HCT116 (cell line): ENCODE data around the gene LYL1. TPM values are rescaled to one million over a fixed set of nuclear protein-coding genes. Genes with fewer than 3 reads are reported as not detected.

Experiments
- ATAC-seq: fragments of 200-7000 bp; cut with Tn5 transposase; 2 replicates; pipeline ENCODE4 v1.9.1; 2020; ENCODE audit warnings: mild to moderate bottlenecking, moderate library complexity
- BruUV-seq: library from RNA; stranded (reverse); fragments of 400-500 nt; replicated peaks from 2 replicates; lab custom pipeline; 2021; lab: Mats Ljungman, UMichigan
- CTCF ChIA-PET: fragments of 300-600 bp; sonication (Branson Sonifier 250); formaldehyde crosslinking; loops from one replicate; lab custom pipeline; 2021; ENCODE audit warnings: antibody characterized with exemption; lab: Charles Lee
- POLR2A ChIA-PET: fragments of 300-600, 350-600 bp; sonication (Branson Sonifier 250); formaldehyde crosslinking; loops from one replicate; lab custom pipeline; 2021; ENCODE audit warnings: antibody characterized with exemption; lab: Charles Lee
- RAD21 ChIA-PET, 2 experiments: fragments of 300-600 bp; sonication (Branson Sonifier 250); formaldehyde crosslinking; loops; one replicate each; lab custom pipeline; 2023; ENCODE audit warnings: low total read pairs in 2 of 2; ENCODE audit not compliant: uncharacterized antibody in 2 of 2, unreplicated experiment in 2 of 2, low non-redundant PET in 1 of 2; lab: Charles Lee
- DNase-seq: peaks from one replicate; pipeline ENCODE4 v3.0.0-alpha.2; 2010; ENCODE audit warnings: low read depth, low spot score
- H2AFZ ChIP-seq: fragments of 200-600 bp; shearing (Covaris generic), sonication (generic); 2 replicates; pipeline ENCODE4 v1.6.1; 2017; ENCODE audit warnings: low read depth, mixed run types, mixed read lengths, antibody characterized with exemption, low read length; ENCODE audit not compliant: poor library complexity, severe bottlenecking
- H3K27ac ChIP-seq: 2 replicates; pipeline ENCODE4 v1.5.1; 2012; ENCODE audit warnings: low read depth, low read length
- H3K27me3 ChIP-seq: fragments of 200-600 bp; sonication (generic); 2 replicates; pipeline ENCODE4 v1.6.1; 2016; ENCODE audit warnings: mixed run types, low read length, mixed read lengths; ENCODE audit not compliant: insufficient read depth
- H3K36me3 ChIP-seq, 2 experiments: fragments of 200-500 bp in 1 of 2; fragments of 200-600 bp in 1 of 2; sonication (Bioruptor generic) in 1 of 2; sonication (generic) in 1 of 2; 2 replicates each; pipeline versions ENCODE4 v1.5.1 to v1.6.1; 2014 to 2016; ENCODE audit warnings: low read length in 2 of 2, inconsistent platforms in 1 of 2, mixed read lengths in 1 of 2, mixed run types in 1 of 2; ENCODE audit not compliant: insufficient read depth in 2 of 2, control insufficient read depth in 1 of 2
- H3K4me1 ChIP-seq, 2 experiments: fragments of 200-600 bp in 1 of 2; sonication (generic) in 1 of 2; 2 replicates each; pipeline versions ENCODE4 v1.5.1 to v1.6.1; 2012 to 2017; ENCODE audit warnings: low read length in 2 of 2, inconsistent platforms in 1 of 2, mild to moderate bottlenecking in 1 of 2, mixed read lengths in 1 of 2, mixed run types in 1 of 2, moderate library complexity in 1 of 2; ENCODE audit not compliant: insufficient read depth in 2 of 2, control insufficient read depth in 1 of 2
- H3K4me2 ChIP-seq: fragments of 200-600 bp; sonication (generic); 2 replicates; pipeline ENCODE4 v1.6.1; 2017; ENCODE audit warnings: mixed run types, low read length, mixed read lengths
- H3K4me3 ChIP-seq, 2 experiments: fragments of 200-600 bp in 1 of 2; sonication (generic) in 1 of 2; replicated peaks in 1 of 2; 2 replicates each; pipeline ENCODE4 v1.5.1; 2011 to 2016; ENCODE audit warnings: low read length in 2 of 2, control low read depth in 1 of 2, low read depth in 1 of 2, mild to moderate bottlenecking in 1 of 2, mixed read lengths in 1 of 2, mixed run types in 1 of 2
- H3K79me2 ChIP-seq: fragments of 200-600 bp; sonication (generic); 2 replicates; pipeline ENCODE4 v1.6.1; 2017; ENCODE audit warnings: mild to moderate bottlenecking, mixed run types, low read length, moderate library complexity, mixed read lengths; ENCODE audit not compliant: insufficient read depth
- H3K9ac ChIP-seq: fragments of 200-600 bp; sonication (generic); 2 replicates; pipeline ENCODE4 v1.6.1; 2016; ENCODE audit warnings: low read length, mixed read lengths
- H3K9me2 ChIP-seq: fragments of 200-600 bp; sonication (generic), shearing (Covaris generic); 2 replicates; pipeline ENCODE4 v1.6.1; 2017; ENCODE audit warnings: mixed run types, mild to moderate bottlenecking, moderate library complexity; ENCODE audit not compliant: insufficient read depth
- H3K9me3 ChIP-seq, 2 experiments: fragments of 200-500 bp in 1 of 2; fragments of 200-600 bp in 1 of 2; sonication (Bioruptor generic) in 1 of 2; sonication (generic) in 1 of 2; 2 replicates each; pipeline ENCODE4 v1.6.1; 2014 to 2017; ENCODE audit warnings: low read length in 2 of 2, mixed read lengths in 2 of 2, inconsistent platforms in 1 of 2, low read depth in 1 of 2, mild to moderate bottlenecking in 1 of 2, mixed run types in 1 of 2, moderate library complexity in 1 of 2; ENCODE audit not compliant: control insufficient read depth in 1 of 2, insufficient read depth in 1 of 2
- H4K20me1 ChIP-seq: fragments of 200-600 bp; sonication (generic), shearing (Covaris generic); 2 replicates; pipeline ENCODE4 v1.6.1; 2017; ENCODE audit warnings: mixed run types, mild to moderate bottlenecking, moderate library complexity; ENCODE audit not compliant: insufficient read depth
- CBX3 ChIP-seq: IDR thresholded peaks from 2 replicates; pipeline ENCODE4 v1.6.1; 2012; ENCODE audit warnings: low read depth
- CEBPB ChIP-seq: IDR thresholded peaks from 2 replicates; pipeline ENCODE4 v1.6.1; 2012; ENCODE audit warnings: low read depth
- EGR1 ChIP-seq: IDR thresholded peaks from 2 replicates; pipeline ENCODE4 v1.6.1; 2012; ENCODE audit warnings: low read depth
- ELF1 ChIP-seq: IDR thresholded peaks from 2 replicates; pipeline ENCODE4 v1.6.1; 2012; ENCODE audit warnings: low read depth, borderline replicate concordance
- JUND ChIP-seq: IDR thresholded peaks from 2 replicates; pipeline ENCODE4 v1.6.1; 2012
- MAX ChIP-seq: IDR thresholded peaks from 2 replicates; pipeline ENCODE4 v1.6.1; 2012
- POLR2A ChIP-seq: IDR thresholded peaks from 2 replicates; pipeline ENCODE4 v1.7.0; 2011; ENCODE audit warnings: borderline replicate concordance; ENCODE audit not compliant: insufficient read depth, insufficient read length; ENCODE audit errors: extremely low read depth
- POLR2AphosphoS5 ChIP-seq: IDR thresholded peaks from 2 replicates; pipeline ENCODE4 v1.6.1; 2011; ENCODE audit warnings: mild to moderate bottlenecking, low read depth, low read length, moderate library complexity
- RAD21 ChIP-seq: IDR thresholded peaks from 2 replicates; pipeline ENCODE4 v1.6.1; 2012; ENCODE audit warnings: low read depth, mild to moderate bottlenecking
- SP1 ChIP-seq: IDR thresholded peaks from 2 replicates; pipeline ENCODE4 v1.6.1; 2012; ENCODE audit warnings: low read depth
- TCF7L2 ChIP-seq: IDR thresholded peaks from 2 replicates; pipeline ENCODE4 v1.7.0; 2011; ENCODE audit warnings: borderline replicate concordance, inconsistent platforms; ENCODE audit not compliant: insufficient read depth, insufficient read length; ENCODE audit errors: extremely low read depth
- YY1 ChIP-seq: IDR thresholded peaks from 2 replicates; pipeline ENCODE4 v1.6.1; 2011; ENCODE audit warnings: low read length, low read depth, moderate library complexity, mild to moderate bottlenecking; ENCODE audit not compliant: insufficient replicate concordance; ENCODE audit errors: extremely low read depth
- ZBTB33 ChIP-seq: IDR thresholded peaks from 2 replicates; pipeline ENCODE4 v1.6.1; 2011; ENCODE audit warnings: mild to moderate bottlenecking, low read length, moderate library complexity; ENCODE audit not compliant: insufficient replicate concordance; ENCODE audit errors: extremely low read depth
- ZFX ChIP-seq: fragments of 450-650 bp; IDR thresholded peaks from 2 replicates; pipeline ENCODE4 v1.6.1; 2017
- ZNF274 ChIP-seq: fragments of 200-500 bp; sonication (Bioruptor generic); IDR thresholded peaks from 2 replicates; pipeline ENCODE4 v1.6.1; 2014; ENCODE audit warnings: mild to moderate bottlenecking, low read depth, low read length, inconsistent platforms
- intact Hi-C: fragments of 100-400 bp; cut with micrococcal nuclease; formaldehyde crosslinking; loops from 2 replicates; pipeline ENCODE4 v1.10.0; 2022
- total RNA-seq: library from RNA; stranded (reverse); gene quantifications from one replicate; pipeline ENCODE4 v1.2.1, GENCODE V29; 2021; ENCODE audit not compliant: unreplicated experiment
- TF ChIP-seq, protein P1 (sequence below): IDR thresholded peaks from 2 replicates; pipeline ENCODE4 v1.6.1; 2012

The LYL1 gene
- total RNA-seq, 1 experiment from 2014 or later = 2.6 TPM

- POLR2A ChIA-PET = interaction anchor here (0.9 kb wide), 1 partner anchor 112 kb away, joined by 3 read pairs; no protein-coding TSS in a partner anchor
- no peaks in the 10 kb centered on the region for H3K27me3 ChIP-seq
- H4K20me1 ChIP-seq = no peaks in the 10 kb centered on the region
- H3K9me2 ChIP-seq = no peaks in the 10 kb centered on the region
- no peak overlapping the region for H3K4me2 ChIP-seq
- no peak overlapping the region for H3K27ac ChIP-seq
- CTCF ChIA-PET = interaction anchor here (6.6 kb wide), 1 partner anchor 118 kb away, joined by 94 read pairs; no protein-coding TSS in a partner anchor
- H3K79me2 ChIP-seq = no peaks in the 10 kb centered on the region
- no peaks in the 10 kb centered on the region for H3K9me3 ChIP-seq
- RAD21 ChIA-PET = interaction anchor here (0.5 to 1.0 kb wide), 2 partner anchors 65 to 119 kb away, joined by 3 read pairs; no protein-coding TSS in a partner anchor
- intact Hi-C loops = no loop called here
- no peaks in the 10 kb centered on the region for H3K36me3 ChIP-seq
- H3K9ac ChIP-seq = no peak overlapping the region
- BruUV-seq = TSS peak; percentile 44
- TF ChIP-seq YY1 (no peak), MAX (no peak), CEBPB (no peak), POLR2AphosphoS5 (no peak), SP1 (no peak), POLR2A (no peak), JUND (no peak), ZFX (no peak), TCF7L2 (no peak), ZBTB33 (no peak), ELF1 (no peak), RAD21 (no peak), ZNF274 (no peak), CBX3 (no peak), EGR1 (no peak)
- TF ChIP-seq, protein P1, sequence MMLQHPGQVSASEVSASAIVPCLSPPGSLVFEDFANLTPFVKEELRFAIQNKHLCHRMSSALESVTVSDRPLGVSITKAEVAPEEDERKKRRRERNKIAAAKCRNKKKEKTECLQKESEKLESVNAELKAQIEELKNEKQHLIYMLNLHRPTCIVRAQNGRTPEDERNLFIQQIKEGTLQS = no peak
- no peak overlapping the region for H3K4me3 ChIP-seq
- H2AFZ ChIP-seq = no peak overlapping the region
- ATAC-seq = no peak
- no peak for DNase-seq
- H3K4me1 ChIP-seq = peaks cover 9 to 40% of the 10 kb centered on the region in 2 experiments; a peak in 3 of 4 replicates
Observed at GRCh38 chr19:13097033-13097462, 5.6 kb downstream of the LYL1 start.
